DMS 273 (cell line): ENCODE results near the gene OR5AN1.

ENCODE experiments used
- DNase-seq: peaks from one replicate; lab custom pipeline; 2025; ENCODE audit not compliant: unreplicated experiment; lab: John Stamatoyannopoulos, UW

The OR5AN1 gene

DNA sequence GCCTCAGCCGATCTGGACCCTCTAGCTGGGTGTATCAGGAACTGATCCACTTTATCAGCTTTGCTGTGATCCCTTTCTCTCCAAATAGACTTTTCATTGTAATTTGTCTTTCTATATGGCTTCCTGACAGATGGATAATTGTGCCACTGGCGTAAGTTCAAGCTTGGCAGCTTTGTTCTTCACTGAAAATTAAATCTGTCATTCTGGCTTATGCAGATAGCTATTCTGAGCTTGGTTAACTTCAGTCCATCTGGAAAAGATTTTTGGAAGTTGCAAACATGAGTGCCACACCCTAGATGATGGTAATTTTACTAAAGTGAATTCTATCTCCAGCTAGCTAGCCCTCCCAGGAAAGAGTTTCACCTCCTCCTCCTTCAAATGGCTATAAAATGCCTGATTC is 59.5 kb downstream of the OR5AN1 start:
- DNase-seq: peak; percentile 89
